Upper lobe of left lung (tissue), 4 donors: ENCODE data around the gene ATP13A4.

Experiments
- CTCF ChIP-seq, 6 experiments: fragments of 450-650 bp in 4 of 6; fragments of 200-600 bp in 2 of 6; sonication (generic) in 2 of 6; IDR thresholded peaks; one replicate each; pipeline ENCODE4 v1.5.1; 2016 to 2019; ENCODE audit warnings: antibody characterized with exemption in 6 of 6
- EP300 ChIP-seq, 4 donors: sonication (generic); formaldehyde crosslinking; IDR thresholded peaks; one replicate each; pipeline ENCODE4 v1.5.1; 2017; ENCODE audit warnings: antibody characterized with exemption in 4 of 4, control low read depth in 2 of 4
- POLR2A ChIP-seq, 4 donors: fragments of 450-650 bp; IDR thresholded peaks; one replicate each; pipeline ENCODE4 v1.5.1; 2016 to 2017; ENCODE audit warnings: antibody characterized with exemption in 4 of 4, mild to moderate bottlenecking in 2 of 4
- POLR2AphosphoS5 ChIP-seq, 2 donors: sonication (generic); formaldehyde crosslinking; IDR thresholded peaks; one replicate each; pipeline ENCODE4 v1.5.1; 2017; ENCODE audit warnings: antibody characterized with exemption in 2 of 2

DNA sequence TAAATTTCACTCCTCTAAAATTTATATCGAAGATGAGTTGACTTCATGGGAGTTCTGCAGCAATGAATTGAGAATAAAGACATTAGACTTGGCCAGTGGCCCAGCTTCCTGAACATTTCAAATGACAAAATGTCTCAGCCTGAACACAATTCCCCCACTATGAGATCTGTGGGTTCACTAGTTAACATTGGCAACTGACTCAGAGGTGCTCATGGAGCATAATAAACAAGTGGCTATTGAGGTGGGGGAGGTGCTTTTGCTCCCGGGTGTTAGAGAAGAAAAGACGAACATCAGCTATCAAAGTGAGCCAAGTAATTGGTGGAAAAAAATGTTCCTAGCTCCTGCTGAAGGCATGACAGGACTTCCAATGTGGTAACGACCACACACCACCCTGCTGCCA, 6.3 kb downstream of the ATP13A4 start:
- TF ChIP-seq POLR2AphosphoS5 (IDR thresholded peaks at IDR 0.05) (no peak), CTCF (IDR thresholded peaks at IDR 0.05) (no peak), POLR2A (IDR thresholded peaks at IDR 0.05) (no peak), EP300 (IDR thresholded peaks at IDR 0.05) (no peak)
